ENCODE results near the gene ATG10.

- TF ChIP-seq CTCF (IDR thresholded peaks at IDR 0.05), result no peak
- no peak for TF ChIP-seq EZH2 (IDR thresholded peaks at IDR 0.05; ENCODE audit: borderline replicate concordance, insufficient read depth, low read depth, low read length, poor library complexity, severe bottlenecking)
These were observed 134.4 kb downstream of the ATG10 start for GRCh38 chr5:82106207-82106606.
